ENCODE data around the gene RNU6-9.
"Not testable (repeated sequence)": the region's sequence is repeated elsewhere in the genome, so short reads cannot be mapped to it uniquely, and the experiment has no call there.

The RNU6-9 gene

GRCh38 chr19:889662-890295 lies 3.5 kb upstream of the RNU6-9 start:
- in situ Hi-C loops (cut with HindIII; ENCODE audit: low pct_ligation_motif_present, low pct_unique_long_range_greater_than_20kb, low sequenced_read_pairs), result no loop called here
- no peak for DNase-seq

- in situ Hi-C loops (cut with HindIII; ENCODE audit: low pct_ligation_motif_present, low pct_unique_long_range_greater_than_20kb, low sequenced_read_pairs), result no loop called here
- DNase-seq, result no peak
Measured at GRCh38 chr19:890831-891230, 2.5 kb upstream of the RNU6-9 start.

DNA sequence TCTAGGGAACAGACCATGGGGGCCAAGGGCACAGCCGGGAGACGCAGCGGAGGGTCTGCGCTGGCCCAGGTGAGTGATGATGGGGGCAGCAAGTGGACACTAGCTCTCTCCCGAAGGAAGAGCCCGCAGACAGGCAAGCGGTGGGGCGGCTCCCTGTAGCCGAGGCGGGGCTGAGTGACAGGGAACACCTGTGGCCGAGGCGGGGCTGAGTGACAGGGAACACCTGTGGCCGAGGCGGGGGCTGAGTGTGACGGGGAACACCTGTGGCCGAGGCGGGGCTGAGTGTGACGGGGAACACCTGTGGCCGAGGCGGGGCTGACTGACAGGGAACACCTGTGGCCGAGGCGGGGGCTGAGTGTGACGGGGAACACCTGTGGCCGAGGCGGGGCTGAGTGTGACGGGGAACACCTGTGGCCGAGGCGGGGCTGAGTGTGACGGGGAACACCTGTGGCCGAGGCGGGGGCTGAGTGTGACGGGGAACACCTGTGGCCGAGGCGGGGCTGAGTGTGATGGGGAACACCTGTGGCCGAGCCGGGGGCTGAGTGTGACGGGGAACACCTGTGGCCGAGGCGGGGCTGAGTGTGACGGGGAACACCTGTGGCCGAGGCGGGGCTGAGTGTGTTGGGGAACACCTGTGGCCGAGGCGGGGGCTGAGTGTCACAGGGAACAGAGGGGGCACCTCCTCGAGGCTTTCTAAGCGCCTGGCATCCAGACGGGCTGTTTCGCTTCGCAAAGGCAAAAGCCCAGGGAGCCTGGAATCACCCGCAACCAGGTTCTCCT lies 1.7 kb upstream of the RNU6-9 start:
- DNase-seq; in situ Hi-C loops (cut with HindIII; ENCODE audit: low pct_ligation_motif_present, low pct_unique_long_range_greater_than_20kb, low sequenced_read_pairs): not testable (repeated sequence)

GRCh38 chr19:892243-892893 lies 916 bp upstream of the RNU6-9 start:
- in situ Hi-C loops (cut with HindIII; ENCODE audit: low pct_ligation_motif_present, low pct_unique_long_range_greater_than_20kb, low sequenced_read_pairs), result no loop called here
- no peak for DNase-seq

DNA sequence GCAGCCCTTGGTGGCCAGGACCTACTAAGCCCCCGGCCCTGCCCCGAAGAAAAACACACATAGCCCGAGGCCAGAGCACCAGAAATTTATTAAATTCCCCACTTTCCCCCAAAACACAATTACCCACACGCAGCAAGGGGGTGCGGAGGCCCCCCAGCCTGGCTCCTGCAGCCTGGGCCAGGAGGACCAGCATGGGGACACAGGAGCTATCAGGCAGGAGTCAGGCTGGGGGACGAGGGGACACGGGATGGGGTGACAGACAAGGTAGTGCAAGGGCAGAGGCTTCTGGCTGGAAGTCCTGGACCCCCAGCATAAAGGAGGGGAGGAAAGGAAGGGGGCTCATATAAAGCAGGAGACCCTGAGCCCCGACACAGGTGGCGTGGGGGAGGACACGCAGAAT lies 3.1 kb downstream of the RNU6-9 start:
- in situ Hi-C loops (cut with HindIII; ENCODE audit: low pct_ligation_motif_present, low pct_unique_long_range_greater_than_20kb, low sequenced_read_pairs), result no loop called here
- no peak for DNase-seq

- DNase-seq, result no peak
- in situ Hi-C loops (cut with HindIII; ENCODE audit: low pct_ligation_motif_present, low pct_unique_long_range_greater_than_20kb, low sequenced_read_pairs), result no loop called here
Measured at GRCh38 chr19:896999-897398, 3.7 kb downstream of the RNU6-9 start.

- DNase-seq, result no peak
- in situ Hi-C loops (cut with HindIII; ENCODE audit: low pct_ligation_motif_present, low pct_unique_long_range_greater_than_20kb, low sequenced_read_pairs), result no loop called here
Measured at GRCh38 chr19:897442-898039, 4.3 kb downstream of the RNU6-9 start.

- no peak for DNase-seq
- in situ Hi-C loops (cut with HindIII; ENCODE audit: low pct_ligation_motif_present, low pct_unique_long_range_greater_than_20kb, low sequenced_read_pairs), result no loop called here
Measured at GRCh38 chr19:898663-899062, 5.4 kb downstream of the RNU6-9 start.

DNA sequence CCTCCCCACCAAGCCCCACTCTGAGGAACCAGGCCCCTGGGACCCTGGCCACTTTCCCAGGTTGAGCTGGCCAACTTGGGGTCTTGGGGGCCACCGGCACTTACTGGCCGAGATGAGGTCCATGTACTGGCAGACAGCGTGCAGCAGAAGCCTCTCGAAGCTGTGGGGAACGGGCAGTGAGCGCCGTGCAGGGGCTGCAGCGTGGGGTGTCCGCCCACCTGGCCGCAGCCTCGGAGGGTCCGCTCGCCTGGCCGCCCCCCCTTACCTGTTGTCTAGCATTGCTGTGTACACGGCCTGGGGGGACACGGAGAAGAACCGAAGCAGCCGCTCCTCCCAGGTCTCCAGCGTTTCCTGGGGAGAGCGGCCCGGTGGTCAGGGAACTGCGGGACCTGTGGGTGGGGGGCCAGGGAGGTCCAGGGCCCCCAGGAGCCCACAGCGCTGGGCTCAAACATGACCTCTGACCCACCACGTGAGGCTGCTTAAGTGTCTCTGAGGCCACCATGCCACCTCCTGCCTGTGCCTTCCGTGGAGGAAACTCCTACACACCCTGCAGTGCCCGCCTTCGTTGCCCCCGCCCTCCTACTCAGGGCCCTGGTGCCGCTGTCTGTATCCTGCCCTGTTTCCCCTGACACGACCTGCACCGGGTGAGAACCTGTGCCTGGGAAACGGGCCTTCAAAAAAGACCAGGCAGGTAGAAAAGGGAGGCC lies 6.2 kb downstream of the RNU6-9 start:
- DNase-seq, result no peak
- in situ Hi-C loops (cut with HindIII; ENCODE audit: low pct_ligation_motif_present, low pct_unique_long_range_greater_than_20kb, low sequenced_read_pairs), result no loop called here

GRCh38 chr19:900043-900301 lies 6.7 kb downstream of the RNU6-9 start:
- no peak for DNase-seq
- in situ Hi-C loops (cut with HindIII; ENCODE audit: low pct_ligation_motif_present, low pct_unique_long_range_greater_than_20kb, low sequenced_read_pairs), result no loop called here

GRCh38 chr19:900302-901111 lies 7.2 kb downstream of the RNU6-9 start:
- in situ Hi-C loops (cut with HindIII; ENCODE audit: low pct_ligation_motif_present, low pct_unique_long_range_greater_than_20kb, low sequenced_read_pairs), result no loop called here
- DNase-seq, result no peak

GRCh38 chr19:901216-902092 lies 8.2 kb downstream of the RNU6-9 start:
- no peak for DNase-seq
- in situ Hi-C loops (cut with HindIII; ENCODE audit: low pct_ligation_motif_present, low pct_unique_long_range_greater_than_20kb, low sequenced_read_pairs), result no loop called here

GRCh38 chr19:902093-902370 lies 8.7 kb downstream of the RNU6-9 start:
- no peak for DNase-seq
- in situ Hi-C loops (cut with HindIII; ENCODE audit: low pct_ligation_motif_present, low pct_unique_long_range_greater_than_20kb, low sequenced_read_pairs), result no loop called here

- in situ Hi-C loops (cut with HindIII; ENCODE audit: low pct_ligation_motif_present, low pct_unique_long_range_greater_than_20kb, low sequenced_read_pairs), result no loop called here
Measured at GRCh38 chr19:902446-903226, 9.4 kb downstream of the RNU6-9 start.

DNA sequence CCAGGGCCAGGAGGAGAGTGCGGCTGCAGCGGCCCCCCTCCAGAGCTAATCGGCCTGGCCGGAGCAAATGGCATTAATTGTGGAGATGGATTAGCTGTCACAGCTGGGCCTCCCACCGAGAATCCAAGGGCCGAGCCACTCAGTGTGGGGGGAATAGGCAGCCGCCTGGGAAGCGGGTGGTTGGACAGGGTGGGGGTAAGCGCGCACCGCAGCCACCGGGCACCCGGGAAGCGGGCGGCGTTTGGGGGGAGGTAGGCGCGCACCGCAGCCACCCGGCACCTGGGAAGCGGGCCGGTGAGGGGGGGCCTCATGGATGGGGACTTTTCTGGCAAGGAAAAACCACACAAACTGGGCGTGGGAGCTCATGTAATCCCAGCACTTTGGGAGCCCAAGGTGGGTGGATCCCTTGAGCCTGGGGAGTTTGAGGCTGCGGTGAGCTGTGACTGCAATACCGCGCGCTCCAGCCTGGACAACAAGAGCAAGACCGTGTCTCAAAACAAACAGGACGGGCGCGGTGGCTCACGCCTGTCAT lies 10.0 kb downstream of the RNU6-9 start:
- no peak for DNase-seq
- in situ Hi-C loops (cut with HindIII; ENCODE audit: low pct_ligation_motif_present, low pct_unique_long_range_greater_than_20kb, low sequenced_read_pairs), result no loop called here

More at GRCh38 chr19:902446-903226, 9.4 kb downstream of the RNU6-9 start:
- DNase-seq, result no peak

- no peak for DNase-seq
- in situ Hi-C loops (cut with HindIII; ENCODE audit: low pct_ligation_motif_present, low pct_unique_long_range_greater_than_20kb, low sequenced_read_pairs), result no loop called here
Measured at GRCh38 chr19:904545-904944, 11.3 kb downstream of the RNU6-9 start.

DNA sequence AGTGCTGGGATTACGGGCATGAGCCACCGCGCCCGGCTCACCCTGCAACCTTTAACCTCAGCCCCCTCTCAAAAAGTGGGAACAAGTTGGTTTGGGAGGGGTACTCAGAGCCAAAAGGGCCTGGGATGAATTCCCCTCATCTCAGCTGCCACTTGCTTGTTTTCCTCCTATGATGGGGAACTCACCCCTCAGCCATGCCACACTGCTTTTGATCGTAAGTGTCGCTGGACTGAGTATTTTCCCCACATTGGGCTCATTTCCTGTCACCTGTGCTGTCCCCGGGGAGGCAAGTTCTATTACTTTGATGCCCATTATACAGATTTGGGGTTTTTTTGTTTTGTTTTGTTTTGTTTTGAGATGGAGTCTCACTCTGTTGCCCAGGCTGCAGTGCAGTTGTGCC lies 13.2 kb downstream of the RNU6-9 start:
- no peak for DNase-seq
- in situ Hi-C loops (cut with HindIII; ENCODE audit: low pct_ligation_motif_present, low pct_unique_long_range_greater_than_20kb, low sequenced_read_pairs), result no loop called here

Data from ACHN (cell line).